Epidermal melanocyte (primary cell): ENCODE measurements around the gene DNAH3.
"Not testable (repeated sequence)": the region's sequence is repeated elsewhere in the genome, so short reads cannot be mapped to it uniquely, and the experiment has no call there.

ENCODE experiments used
- DNase-seq: peaks from one replicate; pipeline ENCODE4 v3.0.0; 2011; ENCODE audit warnings: low spot score; ENCODE audit not compliant: insufficient read length

Gene DNAH3

DNA sequence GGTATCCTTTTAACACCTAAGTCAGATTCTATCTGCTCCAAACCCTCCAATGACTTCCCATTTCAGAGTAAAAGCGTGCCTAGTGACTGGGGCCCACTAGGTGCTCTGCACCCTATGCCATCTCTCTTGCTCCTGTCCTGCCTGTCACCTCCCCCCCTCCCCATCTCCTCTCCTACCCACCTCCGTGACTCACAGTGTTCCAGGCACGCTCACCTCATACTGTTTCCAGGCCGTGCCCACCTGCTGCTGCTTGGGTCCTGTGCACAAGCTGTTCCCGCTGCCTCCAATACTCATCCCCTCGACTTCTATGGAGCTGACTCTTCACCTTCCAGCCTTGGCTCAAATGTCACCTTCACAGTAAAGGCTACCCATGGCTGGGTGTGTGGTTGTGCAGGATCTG lies 21.7 kb downstream of the DNAH3 start:
- no peak for DNase-seq

DNA sequence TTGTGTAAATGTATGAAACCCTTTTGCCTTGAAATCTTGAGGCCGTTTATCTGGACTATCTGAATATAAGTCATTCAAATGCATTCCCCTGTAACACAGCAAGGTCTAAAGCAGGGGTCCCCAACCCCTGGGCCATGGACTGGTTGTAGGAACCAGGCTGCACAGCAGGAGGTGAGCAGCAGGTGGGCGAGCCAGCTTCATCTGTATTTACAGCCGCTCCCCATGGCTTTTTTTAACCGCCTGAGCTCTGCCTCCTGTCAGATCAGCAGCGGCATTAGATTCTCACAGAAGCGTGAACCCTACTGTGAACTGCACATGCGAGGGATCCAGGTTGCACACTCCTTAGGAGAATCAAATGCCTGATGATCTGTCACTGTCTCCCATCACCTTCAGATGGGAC lies 24.1 kb downstream of the DNAH3 start:
- DNase-seq: no peak

DNA sequence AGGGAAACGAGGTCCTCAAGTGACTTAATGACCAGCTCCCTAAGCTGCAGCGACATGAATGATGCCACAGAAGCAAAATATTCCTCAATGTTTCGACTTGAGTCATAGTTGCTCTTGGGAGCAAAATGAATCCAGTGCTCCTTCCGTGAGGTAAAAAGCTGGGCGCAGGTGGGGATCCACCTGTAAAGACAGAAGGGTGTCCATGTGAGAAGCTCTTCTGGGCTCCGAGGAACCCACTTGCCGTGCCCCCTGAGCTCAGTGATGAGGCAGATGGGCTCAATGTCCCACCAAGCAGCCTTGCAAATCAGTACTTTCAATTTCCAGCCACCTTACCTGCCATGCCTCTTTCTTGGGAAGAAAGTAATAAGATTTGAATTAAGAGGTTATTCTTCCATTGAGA lies 25.5 kb downstream of the DNAH3 start:
- DNase-seq: no peak

GRCh38 chr16:21120976-21121520 lies 29.6 kb downstream of the DNAH3 start:
- DNase-seq: no peak

DNA sequence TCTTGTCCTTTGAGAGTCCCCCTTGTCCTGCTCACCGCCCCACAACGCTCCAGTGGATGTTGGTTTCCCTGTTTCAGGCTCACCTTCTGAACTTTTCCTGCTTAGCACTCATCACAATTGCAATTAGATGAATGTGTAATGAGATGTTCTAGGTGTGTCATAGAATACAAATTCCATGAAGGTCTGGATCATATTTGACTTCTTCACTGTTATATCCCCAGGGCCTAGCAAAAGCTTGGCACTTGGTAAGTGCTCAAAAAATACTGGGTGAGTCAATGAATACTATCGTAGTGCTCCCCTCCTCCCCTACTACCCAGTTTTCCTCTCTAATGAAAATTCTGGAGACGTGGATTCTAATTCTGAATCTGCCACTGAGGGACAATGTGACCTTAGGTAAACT lies 33.1 kb downstream of the DNAH3 start:
- no peak for DNase-seq

DNA sequence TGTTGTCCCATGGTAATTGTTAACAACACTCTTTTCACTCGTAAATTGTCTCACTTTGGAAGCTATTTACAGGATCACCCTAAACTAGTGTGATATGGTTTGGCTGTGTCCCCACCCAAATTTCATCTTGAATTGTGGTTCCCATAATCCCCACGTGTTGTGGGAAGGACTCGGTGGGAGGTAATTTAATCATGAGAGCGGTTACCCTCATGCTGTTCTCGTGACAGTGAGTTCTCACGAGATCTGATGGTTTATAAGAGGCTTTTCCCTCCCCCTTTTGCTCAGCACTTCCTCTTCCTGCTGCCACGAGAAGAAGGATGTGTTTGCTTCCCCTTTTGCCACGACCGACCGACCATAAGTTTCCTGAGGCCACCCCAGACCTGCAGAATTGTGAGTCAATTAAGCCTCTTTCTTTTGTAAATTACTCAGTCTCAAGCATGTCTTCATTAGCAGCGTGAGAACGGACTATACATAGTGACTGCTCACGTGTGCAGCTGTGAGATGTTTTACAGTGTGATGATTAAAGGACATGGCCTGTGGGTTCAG lies 34.4 kb downstream of the DNAH3 start:
- DNase-seq: no peak

- not testable (repeated sequence) for DNase-seq
These were observed 35.1 kb downstream of the DNAH3 start for GRCh38 chr16:21115551-21115950.

DNA sequence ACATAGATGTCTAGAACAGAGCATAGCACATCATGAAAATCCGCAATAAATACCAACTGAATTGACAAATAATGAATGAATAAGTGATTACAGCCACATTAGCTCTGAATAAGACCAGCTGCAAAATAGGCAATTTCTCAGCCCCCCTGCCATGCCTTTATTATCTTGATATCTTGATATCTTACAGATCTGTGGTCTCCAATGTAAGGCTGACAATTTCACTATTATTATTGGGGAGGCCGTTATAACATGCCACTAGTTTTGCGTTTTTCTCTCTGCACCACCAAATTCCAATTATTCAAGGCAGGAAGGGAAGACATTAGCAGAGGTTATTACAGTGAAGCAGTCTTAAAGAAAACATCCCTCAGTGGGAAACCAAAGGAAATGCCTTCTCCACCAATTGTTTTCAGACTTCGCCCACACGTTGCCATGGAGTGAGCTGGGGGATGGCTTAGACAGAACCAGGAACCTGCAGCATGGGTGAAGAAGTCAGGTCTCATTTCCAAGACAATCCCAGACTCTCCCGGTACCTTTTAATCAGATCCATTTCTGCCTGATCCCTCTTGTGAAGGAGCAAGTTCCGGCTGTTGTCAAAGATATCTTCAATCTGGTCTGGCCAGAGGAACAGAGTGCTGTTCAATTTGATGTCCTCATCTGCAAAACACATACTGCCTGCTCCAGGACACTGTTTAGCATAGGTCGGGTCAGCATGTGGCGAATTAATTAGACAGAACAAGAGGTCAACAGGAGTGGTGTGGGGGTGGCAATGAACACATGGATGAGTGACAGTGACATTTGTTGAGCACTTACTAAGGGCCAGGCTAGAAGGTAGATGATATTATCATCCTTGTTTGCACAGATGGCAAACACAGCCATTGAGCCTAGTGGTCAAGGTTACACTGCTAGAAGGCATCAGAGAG lies 46.4 kb downstream of the DNAH3 start:
- no peak for DNase-seq

GRCh38 chr16:21101631-21102420 lies 48.8 kb downstream of the DNAH3 start:
- DNase-seq: no peak

GRCh38 chr16:21100447-21100846 lies 50.2 kb downstream of the DNAH3 start:
- no peak for DNase-seq

GRCh38 chr16:21097151-21097550 lies 53.5 kb downstream of the DNAH3 start:
- DNase-seq: no peak

DNA sequence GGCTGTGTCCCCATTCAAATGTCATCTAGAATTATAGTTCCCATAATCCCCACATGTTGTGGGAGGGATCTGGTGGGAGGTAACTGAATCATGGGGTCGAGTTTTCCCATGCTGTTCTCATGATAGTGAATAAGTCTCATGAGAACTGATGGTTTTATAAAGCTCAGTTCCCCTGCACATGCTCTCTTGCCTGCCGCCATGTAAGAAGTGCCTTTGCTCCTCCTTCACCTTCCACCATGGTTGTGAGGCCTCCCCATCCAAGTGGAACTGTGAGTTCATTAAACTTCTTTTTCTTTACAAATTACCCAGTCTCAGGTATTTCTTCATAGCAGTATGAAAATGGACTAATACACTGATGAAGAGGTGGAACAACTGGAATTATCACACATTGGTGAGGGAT lies 55.9 kb downstream of the DNAH3 start:
- DNase-seq: not testable (repeated sequence)

GRCh38 chr16:21092951-21093350 lies 57.7 kb downstream of the DNAH3 start:
- no peak for DNase-seq

GRCh38 chr16:21088646-21089538 lies 61.8 kb downstream of the DNAH3 start:
- no peak for DNase-seq

DNA sequence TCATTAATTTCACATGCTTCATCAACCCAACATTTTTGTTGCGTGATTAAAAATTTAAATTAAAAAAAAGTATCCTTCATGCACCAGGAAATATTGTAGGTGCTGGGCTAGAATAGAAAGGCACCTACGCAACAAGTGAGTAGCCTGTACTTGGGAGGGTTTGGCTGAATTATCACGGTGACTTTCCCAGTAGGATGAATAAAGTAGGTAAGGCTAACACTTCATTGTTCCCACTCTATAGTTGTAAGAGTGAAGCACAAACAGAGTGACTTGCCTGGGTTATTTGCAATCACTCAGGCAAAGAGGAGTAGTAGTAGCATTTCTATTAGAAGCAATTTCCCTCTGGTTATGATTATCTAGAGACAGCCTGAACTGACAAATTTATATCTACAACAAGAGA lies 62.5 kb downstream of the DNAH3 start:
- no peak for DNase-seq

GRCh38 chr16:21084631-21085225 lies 65.9 kb downstream of the DNAH3 start:
- DNase-seq: no peak

DNA sequence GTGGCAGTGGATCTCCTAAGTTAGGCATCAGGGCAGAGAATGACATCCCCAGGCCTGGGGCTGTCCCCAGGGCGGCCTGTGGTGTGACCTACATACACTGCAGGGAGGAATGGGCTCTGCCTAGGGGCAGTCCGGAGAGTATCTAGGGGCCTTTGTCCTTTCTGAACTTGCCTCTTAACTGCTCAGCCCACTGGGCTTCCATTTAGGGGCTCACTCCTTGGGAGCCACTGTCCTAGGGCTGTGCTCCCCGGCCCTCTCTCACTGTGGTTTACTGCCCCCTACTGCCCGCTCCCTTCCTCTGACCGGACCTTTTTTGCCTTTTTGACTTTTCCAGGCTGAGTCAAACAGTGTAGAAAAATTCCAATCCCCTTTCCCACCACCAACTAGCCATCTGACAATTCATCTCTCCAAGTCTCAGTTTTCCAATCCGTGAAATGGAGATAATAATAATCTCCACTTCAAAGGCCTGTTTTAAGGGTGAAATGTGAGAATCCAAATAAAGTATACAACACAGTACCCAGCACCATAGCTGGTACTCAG lies 66.8 kb downstream of the DNAH3 start:
- no peak for DNase-seq

DNA sequence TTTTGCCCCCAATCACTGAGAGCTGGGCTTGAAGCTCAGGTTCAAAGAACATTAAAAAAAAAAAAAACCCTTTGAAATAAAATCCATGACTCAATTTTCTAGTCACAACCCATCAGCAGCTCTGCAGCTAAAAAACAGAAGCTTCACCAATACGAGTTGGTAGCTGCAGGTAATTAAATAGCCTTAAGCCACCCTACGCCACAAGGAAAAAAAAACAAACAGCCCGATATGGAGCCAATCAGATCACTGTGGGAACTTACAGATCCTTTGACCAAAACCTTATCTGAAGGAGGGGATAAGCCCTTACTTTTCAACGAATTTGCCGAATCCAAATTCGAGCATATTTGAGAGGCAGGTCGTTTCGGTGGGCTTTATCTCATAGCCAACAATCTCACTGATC lies 69.3 kb downstream of the DNAH3 start:
- DNase-seq: no peak

- no peak for DNase-seq
These were observed 72.1 kb downstream of the DNAH3 start for GRCh38 chr16:21078563-21078962.

DNA sequence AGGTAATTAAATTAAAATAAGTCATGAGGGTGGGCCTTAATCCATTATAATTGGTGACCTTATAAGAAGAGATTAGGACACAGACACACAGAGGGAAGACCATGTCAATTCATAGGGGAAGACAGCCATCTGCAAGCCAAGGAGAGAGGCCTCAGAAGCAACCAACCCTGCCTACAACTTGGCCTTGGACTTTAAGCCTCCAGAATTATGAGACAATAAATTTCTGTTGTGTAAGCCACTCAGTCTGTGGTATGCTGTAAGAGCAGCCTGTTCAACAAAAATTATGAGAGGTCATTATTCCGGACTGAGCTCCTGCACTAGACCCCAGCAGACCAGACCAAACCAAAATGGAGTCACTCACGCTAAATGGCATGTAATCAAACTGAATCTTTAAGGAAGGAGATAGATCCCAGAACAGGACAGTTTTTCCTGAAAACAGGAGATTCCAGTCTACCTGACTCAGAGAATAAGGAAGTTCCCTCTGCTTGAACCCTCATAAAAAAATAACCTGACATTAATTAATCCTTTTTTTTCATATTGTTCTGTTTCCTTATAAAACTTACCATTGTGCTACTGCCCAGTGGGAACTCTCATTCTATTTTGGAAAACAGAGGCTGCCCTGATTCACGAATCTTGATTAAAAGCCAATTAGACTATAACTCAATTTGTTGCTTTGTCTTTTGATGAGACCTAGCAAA lies 74.3 kb downstream of the DNAH3 start:
- DNase-seq: no peak
